Measurements from ENCODE around the gene FIGNL1.

GRCh38 chr7:50477640-50478039, 27.5 kb upstream of the FIGNL1 start:
- TF ChIP-seq POLR2A (IDR thresholded peaks at IDR 0.05; ENCODE audit: low read depth, low read length) (no peak), JUN (IDR thresholded peaks at IDR 0.05; ENCODE audit: borderline replicate concordance, insufficient read depth, insufficient read length, low read depth) (no peak), CTCF (IDR thresholded peaks at IDR 0.05; ENCODE audit: extremely low read depth in 1 of 2, insufficient read depth in 1 of 2, low read depth in 1 of 2, low read length in 2 of 2) (no peak), MYC (IDR thresholded peaks at IDR 0.05; ENCODE audit: low read depth, low read length) (no peak), EZH2 (IDR thresholded peaks at IDR 0.05; ENCODE audit: borderline replicate concordance, low read depth, low read length, severe bottlenecking) (no peak), FOS (IDR thresholded peaks at IDR 0.05; ENCODE audit: borderline replicate concordance, insufficient read depth, low read length) (no peak), POLR2AphosphoS5 (IDR thresholded peaks at IDR 0.05; ENCODE audit: insufficient read depth, low read depth, low read length) (no peak), GATA2 (IDR thresholded peaks at IDR 0.05; ENCODE audit: insufficient read depth, insufficient read length, low read depth, low read length) (no peak)

Measured in endothelial cell of umbilical vein (primary cell).